Gastrocnemius medialis (tissue), 4 donors: ENCODE measurements around the gene PLCL1. TPM values are rescaled to one million over a fixed set of nuclear protein-coding genes. Genes with fewer than 3 reads are reported as not detected.

Experiments used
- ATAC-seq, 2 donors: fragments of 150-250 bp; one replicate each; pipeline ENCODE4 v1.9.1; 2016
- DNase-seq, 2 donors: peaks; one replicate each; pipeline ENCODE4 v3.0.0-alpha.2; 2019
- H3K27ac ChIP-seq, 4 donors: fragments of 200-600 bp; sonication (generic); 1 replicate in 1 of 4; 2 replicates in 3 of 4; pipeline ENCODE4 v1.5.1; 2016 to 2018; ENCODE audit warnings: mild to moderate bottlenecking in 2 of 4, moderate library complexity in 1 of 4
- H3K27me3 ChIP-seq, 3 donors: fragments of 200-600 bp; sonication (generic) in 2 of 3; 1 replicate in 1 of 3; 2 replicates in 2 of 3; pipeline versions ENCODE4 v1.5.1 to v1.6.0; 2016 to 2019; ENCODE audit warnings: mild to moderate bottlenecking in 1 of 3, moderate library complexity in 1 of 3
- H3K36me3 ChIP-seq, 2 donors: fragments of 200-600 bp; sonication (generic) in 1 of 2; one replicate each; pipeline ENCODE4 v1.5.1; 2017 to 2018
- H3K4me1 ChIP-seq, 2 donors: fragments of 200-600 bp; sonication (generic) in 1 of 2; one replicate each; pipeline ENCODE4 v1.5.1; 2016 to 2017; ENCODE audit warnings: mild to moderate bottlenecking in 2 of 2
- H3K4me3 ChIP-seq, 4 donors: fragments of 200-600 bp; sonication (generic) in 3 of 4; 1 replicate in 1 of 4; 2 replicates in 3 of 4; pipeline ENCODE4 v1.5.1; 2016 to 2019; ENCODE audit warnings: mild to moderate bottlenecking in 2 of 4
- H3K9me3 ChIP-seq, 3 donors: fragments of 200-600 bp; sonication (generic) in 2 of 3; 1 replicate in 1 of 3; 2 replicates in 2 of 3; pipeline ENCODE4 v1.5.1; 2016 to 2019
- POLR2A ChIP-seq, 2 donors: fragments of 450-650 bp; IDR thresholded peaks; one replicate each; pipeline ENCODE4 v1.6.1; 2017; ENCODE audit warnings: antibody characterized with exemption in 2 of 2, mild to moderate bottlenecking in 2 of 2, moderate library complexity in 2 of 2
- in situ Hi-C, 4 donors: fragments of 200-750 bp; cut with MboI; loops; one replicate each; pipeline versions ENCODE4 v1.15.0 to v1.8.0; 2017; ENCODE audit warnings: low sequenced_read_pairs in 4 of 4
- intact Hi-C: fragments of 100-400 bp; cut with DNase I; formaldehyde crosslinking; loops from one replicate; pipeline ENCODE4 v1.15.1; 2023; ENCODE audit warnings: low total_unique reads
- total RNA-seq, 4 donors: library from RNA; depleted of rRNA; stranded (reverse); fragments of >200 nt; gene quantifications; one replicate each; pipeline versions ENCODE4 v1.1.0 to v1.2.3, GENCODE V29; 2016
- TF ChIP-seq, protein P1 (sequence below), 5 experiments: fragments of 450-650 bp in 3 of 5; fragments of 200-600 bp in 2 of 5; sonication (generic) in 2 of 5; IDR thresholded peaks in 4 of 5; conservative IDR thresholded peaks in 1 of 5; 1 replicate in 4 of 5; 2 replicates in 1 of 5; pipeline ENCODE4 v1.5.1; 2016 to 2019; ENCODE audit warnings: antibody characterized with exemption in 5 of 5, mild to moderate bottlenecking in 3 of 5, moderate library complexity in 3 of 5

The PLCL1 gene
- total RNA-seq: 10 to 100 TPM in 2 of 4 donors, 1 to 10 TPM in 2; 5.9 to 10.7 (median 9.8) TPM

DNA sequence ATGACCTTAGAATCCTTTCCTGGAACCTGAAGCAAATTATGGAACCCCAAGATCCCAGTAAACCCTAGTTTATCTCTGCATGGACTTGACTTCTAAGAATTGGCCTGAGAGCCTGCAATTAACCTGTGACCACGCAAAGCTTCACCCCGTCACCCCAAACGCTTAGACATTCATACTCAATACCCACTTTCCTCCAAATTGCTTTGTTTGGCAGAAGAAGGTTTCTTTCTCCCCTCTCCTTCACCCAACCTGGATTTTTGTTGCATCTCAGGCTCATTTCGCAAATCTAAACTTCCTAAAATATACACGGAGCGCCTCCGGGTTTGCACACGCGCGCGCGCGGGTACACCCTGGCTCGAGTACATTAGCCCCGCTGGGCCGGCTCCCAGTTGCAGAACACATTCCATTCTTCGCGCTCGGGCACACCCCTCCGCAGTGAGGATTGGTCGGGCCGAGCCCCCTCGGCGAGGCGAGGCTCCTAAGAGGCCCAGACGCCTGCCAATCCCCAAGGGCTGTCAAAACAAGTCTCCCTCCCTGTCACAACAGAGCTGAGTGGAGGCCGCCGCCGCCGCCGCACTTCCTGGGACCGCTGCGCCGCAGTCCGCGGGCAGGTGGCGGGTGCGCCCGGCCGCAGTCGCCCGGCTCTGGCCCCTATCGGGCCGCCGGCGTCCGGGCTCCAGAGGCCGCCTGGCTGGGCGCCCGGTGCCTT is at the start of gene PLCL1:
Gene PLCL1 (plus strand): TSS at position 545 of the 709 bp plus-strand sequence.
- intact Hi-C loops (loop anchor here (10.0 kb wide), 2 partner anchors 251 to 1661 kb away; no protein-coding TSS in a partner anchor), in situ Hi-C loops (loop anchor here (5.0 to 25.0 kb wide), 4 partner anchors 323 to 493 kb away; no protein-coding TSS in a partner anchor)
- Histone ChIP-seq H3K27me3 (no peaks in the 10 kb centered on the region), H3K27ac (peak within 1 kb of the TSS; percentile 83 to 91 (median 88)), H3K9me3 (no peaks in the 10 kb centered on the region), H3K4me1 (peaks cover 55 to 67% of the 10 kb centered on the region in 2 donors), H3K4me3 (peak within 1 kb of the TSS; percentile 54 to 93 (median 76)), H3K36me3 (no peaks in the 10 kb centered on the region)
- DNase-seq (peak; percentile 94 to 97), ATAC-seq (peak; percentile 86 to 89)
- TF ChIP-seq POLR2A (IDR thresholded peaks at IDR 0.05): peak; percentile 82 to 94
- TF ChIP-seq, protein P1, sequence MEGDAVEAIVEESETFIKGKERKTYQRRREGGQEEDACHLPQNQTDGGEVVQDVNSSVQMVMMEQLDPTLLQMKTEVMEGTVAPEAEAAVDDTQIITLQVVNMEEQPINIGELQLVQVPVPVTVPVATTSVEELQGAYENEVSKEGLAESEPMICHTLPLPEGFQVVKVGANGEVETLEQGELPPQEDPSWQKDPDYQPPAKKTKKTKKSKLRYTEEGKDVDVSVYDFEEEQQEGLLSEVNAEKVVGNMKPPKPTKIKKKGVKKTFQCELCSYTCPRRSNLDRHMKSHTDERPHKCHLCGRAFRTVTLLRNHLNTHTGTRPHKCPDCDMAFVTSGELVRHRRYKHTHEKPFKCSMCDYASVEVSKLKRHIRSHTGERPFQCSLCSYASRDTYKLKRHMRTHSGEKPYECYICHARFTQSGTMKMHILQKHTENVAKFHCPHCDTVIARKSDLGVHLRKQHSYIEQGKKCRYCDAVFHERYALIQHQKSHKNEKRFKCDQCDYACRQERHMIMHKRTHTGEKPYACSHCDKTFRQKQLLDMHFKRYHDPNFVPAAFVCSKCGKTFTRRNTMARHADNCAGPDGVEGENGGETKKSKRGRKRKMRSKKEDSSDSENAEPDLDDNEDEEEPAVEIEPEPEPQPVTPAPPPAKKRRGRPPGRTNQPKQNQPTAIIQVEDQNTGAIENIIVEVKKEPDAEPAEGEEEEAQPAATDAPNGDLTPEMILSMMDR (IDR thresholded peaks at IDR 0.05 in 4 of 5, conservative IDR thresholded peaks at IDR 0.05 in 1 of 5): peak in 4 of 5 experiments; percentile 10 to 27 (median 22)

DNA sequence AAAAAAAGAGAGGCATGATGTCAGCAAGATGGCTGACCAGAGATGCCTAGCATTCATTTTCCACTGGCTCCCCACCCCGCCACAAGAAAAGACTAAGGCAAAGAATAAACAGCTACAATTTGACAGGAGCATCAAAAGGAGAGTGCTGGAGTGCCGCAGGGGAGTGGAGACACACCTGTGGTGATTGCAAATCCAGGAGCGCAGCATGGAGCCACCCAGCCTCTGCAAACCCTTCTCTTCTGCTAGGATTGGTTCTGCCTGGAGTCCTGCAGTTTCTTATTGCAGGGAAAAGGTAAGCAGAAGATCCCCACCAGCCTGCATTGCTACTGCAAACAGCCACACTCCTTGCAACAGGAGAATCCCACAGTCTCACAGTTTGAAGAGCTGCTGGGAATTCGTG is 45.4 kb upstream of the PLCL1 start:
- in situ Hi-C loops: no loop called here
- intact Hi-C loops: no loop called here
- H3K36me3 ChIP-seq: no peaks in the 10 kb centered on the region
- no peak for ATAC-seq
- TF ChIP-seq, protein P1 (IDR thresholded peaks at IDR 0.05 in 4 of 5, conservative IDR thresholded peaks at IDR 0.05 in 1 of 5): no peak
- no peak for TF ChIP-seq POLR2A (IDR thresholded peaks at IDR 0.05)
- H3K4me1 ChIP-seq: no peaks in the 10 kb centered on the region
- no peak overlapping the region for H3K4me3 ChIP-seq
- no peak overlapping the region for H3K27ac ChIP-seq
- H3K27me3 ChIP-seq: no peaks in the 10 kb centered on the region
- no peak for DNase-seq
- H3K9me3 ChIP-seq: no peaks in the 10 kb centered on the region

DNA sequence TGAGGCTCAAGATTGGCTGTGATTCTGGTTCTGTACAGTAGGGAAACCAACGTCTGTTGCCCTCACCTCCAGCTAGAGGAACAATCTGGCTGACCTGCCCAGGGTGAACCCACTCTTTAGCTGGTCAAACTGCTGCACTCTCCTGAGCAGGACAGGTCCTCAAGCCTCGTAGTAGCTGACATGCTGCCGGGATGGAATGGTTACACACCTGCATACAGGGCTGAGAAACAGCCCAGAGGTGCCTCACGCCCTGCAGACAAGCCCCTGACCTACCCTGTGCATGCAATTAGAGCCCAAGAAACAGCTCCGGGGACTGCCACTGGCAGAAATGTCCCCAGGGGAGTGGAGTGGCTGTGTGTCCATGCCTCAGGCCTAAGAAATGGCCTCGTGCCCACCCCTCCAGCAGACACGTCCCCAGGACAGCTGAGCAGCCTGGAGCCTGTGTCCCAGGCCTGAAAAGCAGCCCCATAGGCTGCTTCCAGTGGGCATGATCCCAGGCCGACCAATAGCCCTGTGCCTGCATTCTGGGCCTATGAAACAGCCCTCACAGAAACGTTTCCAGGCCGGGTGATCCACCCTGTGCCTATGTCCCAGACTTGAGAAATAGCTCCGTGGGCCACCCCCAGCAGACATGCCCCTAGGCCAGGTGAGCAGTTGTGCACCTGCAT is 44.6 kb upstream of the PLCL1 start:
- no peak overlapping the region for H3K4me3 ChIP-seq
- in situ Hi-C loops: no loop called here
- H3K27ac ChIP-seq: no peak overlapping the region
- no peaks in the 10 kb centered on the region for H3K36me3 ChIP-seq
- no peak for TF ChIP-seq POLR2A (IDR thresholded peaks at IDR 0.05)
- TF ChIP-seq, protein P1 (IDR thresholded peaks at IDR 0.05 in 4 of 5, conservative IDR thresholded peaks at IDR 0.05 in 1 of 5): no peak
- DNase-seq (no peak), ATAC-seq (no peak)
- no peaks in the 10 kb centered on the region for H3K27me3 ChIP-seq
- intact Hi-C loops: no loop called here
- H3K4me1 ChIP-seq: no peaks in the 10 kb centered on the region
- no peaks in the 10 kb centered on the region for H3K9me3 ChIP-seq

DNA sequence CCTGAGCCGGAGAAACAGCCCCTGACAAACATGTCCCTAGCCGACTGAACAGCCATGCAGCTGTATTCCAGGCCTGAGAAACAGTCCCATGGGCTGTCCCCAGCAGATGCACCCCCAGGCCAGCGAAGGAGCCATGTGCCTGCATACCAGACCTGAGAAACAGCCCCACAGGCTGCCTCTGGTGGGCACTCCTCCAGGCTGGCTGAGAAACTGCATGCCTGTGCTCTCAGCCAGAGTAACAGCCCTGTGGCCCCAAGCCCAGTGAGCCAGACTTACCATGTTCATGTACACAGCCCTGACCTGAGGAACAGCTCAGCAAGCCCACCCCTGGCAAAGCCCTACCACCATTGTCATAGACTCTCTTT is 44.1 kb upstream of the PLCL1 start:
- peak in 1 of 2 donors; percentile 33 for ATAC-seq
- Histone ChIP-seq H3K27me3 (no peaks in the 10 kb centered on the region), H3K36me3 (no peaks in the 10 kb centered on the region), H3K27ac (no peak overlapping the region), H3K4me1 (no peaks in the 10 kb centered on the region), H3K4me3 (no peak overlapping the region), H3K9me3 (no peaks in the 10 kb centered on the region)
- intact Hi-C loops: no loop called here
- in situ Hi-C loops: no loop called here
- TF ChIP-seq, protein P1 (IDR thresholded peaks at IDR 0.05 in 4 of 5, conservative IDR thresholded peaks at IDR 0.05 in 1 of 5): no peak
- TF ChIP-seq POLR2A (IDR thresholded peaks at IDR 0.05): no peak
- peak in 1 of 2 donors; percentile 27 for DNase-seq
